HG02981 (cell line): ENCODE results near the gene CTNNA3.

ENCODE experiments used
- ATAC-seq: cut with Tn5 transposase; IDR thresholded peaks from one replicate; pipeline ENCODE4 v1.9.1; 2021; ENCODE audit warnings: mild to moderate bottlenecking, moderate library complexity; ENCODE audit not compliant: unreplicated experiment

Gene CTNNA3

GRCh38 chr10:66045859-66046258 is 1650.1 kb downstream of the CTNNA3 start:
- ATAC-seq = no peak

- ATAC-seq = no peak
Observed at GRCh38 chr10:66041771-66042170, 1654.2 kb downstream of the CTNNA3 start.

GRCh38 chr10:66038623-66039022 is 1657.4 kb downstream of the CTNNA3 start:
- no peak for ATAC-seq

GRCh38 chr10:66026321-66026720 is 1669.7 kb downstream of the CTNNA3 start:
- ATAC-seq = no peak

- ATAC-seq = no peak
Observed at GRCh38 chr10:66025186-66025585, 1670.8 kb downstream of the CTNNA3 start.

GRCh38 chr10:66021423-66021822 is 1674.6 kb downstream of the CTNNA3 start:
- ATAC-seq = no peak

GRCh38 chr10:66008221-66008620 is 1687.8 kb downstream of the CTNNA3 start:
- ATAC-seq = no peak

- ATAC-seq = no peak
Observed at GRCh38 chr10:66006411-66006810, 1689.6 kb downstream of the CTNNA3 start.

- no peak for ATAC-seq
Observed at GRCh38 chr10:65993451-65993850, 1702.5 kb downstream of the CTNNA3 start.

- no peak for ATAC-seq
Observed at GRCh38 chr10:65968871-65969270, 1727.1 kb downstream of the CTNNA3 start.

- no peak for ATAC-seq
Observed at GRCh38 chr10:65968437-65968836, 1727.6 kb downstream of the CTNNA3 start.

- no peak for ATAC-seq
Observed at GRCh38 chr10:65964205-65964604, 1731.8 kb downstream of the CTNNA3 start.

GRCh38 chr10:65952086-65952485 is 1743.9 kb downstream of the CTNNA3 start:
- ATAC-seq = no peak

GRCh38 chr10:65950075-65950474 is 1745.9 kb downstream of the CTNNA3 start:
- no peak for ATAC-seq

GRCh38 chr10:65949526-65949925 is 1746.5 kb downstream of the CTNNA3 start:
- no peak for ATAC-seq

- ATAC-seq = no peak
Observed at GRCh38 chr10:65945061-65945460, 1750.9 kb downstream of the CTNNA3 start.

- ATAC-seq = no peak
Observed at GRCh38 chr10:65943451-65943850, 1752.5 kb downstream of the CTNNA3 start.

GRCh38 chr10:65940816-65941662 is 1755.0 kb downstream of the CTNNA3 start:
- ATAC-seq = no peak

- no peak for ATAC-seq
Observed at GRCh38 chr10:65940105-65940504, 1755.9 kb downstream of the CTNNA3 start.

GRCh38 chr10:65931291-65932070 is 1764.5 kb downstream of the CTNNA3 start:
- ATAC-seq = no peak

- ATAC-seq = no peak
Observed at GRCh38 chr10:65911151-65911835, 1784.7 kb downstream of the CTNNA3 start.
